Mesothelial cell of epicardium (in vitro differentiated cells): ENCODE measurements around the gene ERCC6L2. TPM values are rescaled to one million over a fixed set of nuclear protein-coding genes. Genes with fewer than 3 reads are reported as not detected.

ENCODE experiments used
- DNase-seq, 2 experiments: peaks; one replicate each; pipeline ENCODE4 v3.0.0; 2021; ENCODE audit warnings: low spot score in 2 of 2; ENCODE audit not compliant: unreplicated experiment in 2 of 2
- H3K27ac Mint-ChIP-seq: 2 replicates; pipeline ENCODE4 v1.8.0; 2021; ENCODE audit warnings: mixed read lengths
- H3K27me3 Mint-ChIP-seq: 2 replicates; pipeline ENCODE4 v1.8.0; 2021; ENCODE audit warnings: low read depth, mixed read lengths
- H3K36me3 Mint-ChIP-seq: 2 replicates; pipeline ENCODE4 v1.8.0; 2021; ENCODE audit warnings: mixed read lengths
- H3K4me1 Mint-ChIP-seq: 2 replicates; pipeline ENCODE4 v1.8.0; 2021; ENCODE audit warnings: mixed read lengths
- H3K4me3 Mint-ChIP-seq: 2 replicates; pipeline ENCODE4 v1.8.0; 2021; ENCODE audit warnings: mild to moderate bottlenecking, moderate library complexity, mixed read lengths
- H3K9me3 Mint-ChIP-seq: 2 replicates; pipeline ENCODE4 v1.8.0; 2021; ENCODE audit warnings: mixed read lengths
- CTCF ChIP-seq: fragments of 200-600 bp; sonication (generic); IDR thresholded peaks from one replicate; pipeline ENCODE4 v1.5.0; 2021; ENCODE audit warnings: antibody characterized with exemption; ENCODE audit not compliant: unreplicated experiment
- total RNA-seq: library from RNA; stranded (reverse); gene quantifications from 3 replicates; pipeline ENCODE4 v1.2.1, GENCODE V29; 2021

ERCC6L2 gene
- total RNA-seq, 1 donor from 2014 or later: 63.1 TPM

- H3K27ac Mint-ChIP-seq: no peak overlapping the region
- peaks cover 82% of the 10 kb centered on the region for H3K36me3 Mint-ChIP-seq
- DNase-seq: no peak
- no peaks in the 10 kb centered on the region for H3K4me1 Mint-ChIP-seq
- no peaks in the 10 kb centered on the region for H3K27me3 Mint-ChIP-seq
- H3K9me3 Mint-ChIP-seq: peaks cover 45% of the 10 kb centered on the region
- no peak for TF ChIP-seq CTCF
- no peak overlapping the region for H3K4me3 Mint-ChIP-seq
Measured at GRCh38 chr9:95936579-95937075, 61.1 kb downstream of the ERCC6L2 start.

- Mint-ChIP-seq H3K4me3 (no peak overlapping the region), H3K4me1 (no peaks in the 10 kb centered on the region), H3K27ac (no peak overlapping the region), H3K9me3 (peaks cover 45% of the 10 kb centered on the region), H3K27me3 (no peaks in the 10 kb centered on the region), H3K36me3 (peaks cover 84% of the 10 kb centered on the region)
- DNase-seq: no peak
- no peak for TF ChIP-seq CTCF
Measured at GRCh38 chr9:95937131-95937530, 61.6 kb downstream of the ERCC6L2 start.

GRCh38 chr9:95938724-95939123 lies 63.2 kb downstream of the ERCC6L2 start:
- no peaks in the 10 kb centered on the region for H3K4me1 Mint-ChIP-seq
- no peak for DNase-seq
- no peak for TF ChIP-seq CTCF
- no peak overlapping the region for H3K4me3 Mint-ChIP-seq
- peaks cover 58% of the 10 kb centered on the region for H3K9me3 Mint-ChIP-seq
- no peaks in the 10 kb centered on the region for H3K27me3 Mint-ChIP-seq
- peaks cover 87% of the 10 kb centered on the region for H3K36me3 Mint-ChIP-seq
- H3K27ac Mint-ChIP-seq: no peak overlapping the region

- Mint-ChIP-seq H3K4me1 (no peaks in the 10 kb centered on the region), H3K9me3 (peaks cover 66% of the 10 kb centered on the region), H3K27ac (no peak overlapping the region), H3K4me3 (no peak overlapping the region), H3K36me3 (peaks cover 94% of the 10 kb centered on the region), H3K27me3 (no peaks in the 10 kb centered on the region)
- TF ChIP-seq CTCF: no peak
- no peak for DNase-seq
Measured at GRCh38 chr9:95939472-95939871, 64.0 kb downstream of the ERCC6L2 start.

- H3K4me3 Mint-ChIP-seq: no peak overlapping the region
- no peak overlapping the region for H3K27ac Mint-ChIP-seq
- peaks cover 70% of the 10 kb centered on the region for H3K9me3 Mint-ChIP-seq
- no peaks in the 10 kb centered on the region for H3K27me3 Mint-ChIP-seq
- TF ChIP-seq CTCF: no peak
- DNase-seq: no peak
- peaks cover 95% of the 10 kb centered on the region for H3K36me3 Mint-ChIP-seq
- no peaks in the 10 kb centered on the region for H3K4me1 Mint-ChIP-seq
Measured at GRCh38 chr9:95940265-95940664, 64.8 kb downstream of the ERCC6L2 start.

GRCh38 chr9:95942016-95942415 lies 66.5 kb downstream of the ERCC6L2 start:
- no peak for DNase-seq
- TF ChIP-seq CTCF: no peak
- Mint-ChIP-seq H3K27me3 (no peaks in the 10 kb centered on the region), H3K36me3 (peaks cover 94% of the 10 kb centered on the region), H3K9me3 (peaks cover 68% of the 10 kb centered on the region), H3K4me1 (no peaks in the 10 kb centered on the region), H3K4me3 (no peak overlapping the region), H3K27ac (no peak overlapping the region)
